Bone marrow (tissue), 2 donors: ENCODE results near the gene CLASRP.
"Not testable (repeated sequence)": the region's sequence is repeated elsewhere in the genome, so short reads cannot be mapped to it uniquely, and the experiment has no call there.

Source experiments
- DNase-seq, 2 donors: peaks; one replicate each; lab custom pipeline; 2025; lab: John Stamatoyannopoulos, UW

Gene CLASRP

GRCh38 chr19:45038931-45039893 is at the start of gene CLASRP:
CLASRP (plus strand) TSS chr19:45039045; CDS start chr19:45040213, 1,168 bp downstream.
- peak; percentile 80 to 81 for DNase-seq

- DNase-seq, result no peak
These were observed 48.4 kb upstream of the CLASRP start for GRCh38 chr19:44990459-44990858.

GRCh38 chr19:44990966-44991365 is 47.9 kb upstream of the CLASRP start:
- no peak for DNase-seq

GRCh38 chr19:44992336-44993163 is 46.3 kb upstream of the CLASRP start:
- no peak for DNase-seq

GRCh38 chr19:44993526-44993925 is 45.3 kb upstream of the CLASRP start:
- no peak for DNase-seq

GRCh38 chr19:44993926-44994537 is 44.8 kb upstream of the CLASRP start:
- DNase-seq, result no peak

GRCh38 chr19:44998025-44998424 is 40.8 kb upstream of the CLASRP start:
- DNase-seq, result no peak

GRCh38 chr19:44999131-44999925 is 39.5 kb upstream of the CLASRP start:
- DNase-seq, result not testable (repeated sequence)

GRCh38 chr19:45000665-45001064 is 38.2 kb upstream of the CLASRP start:
- not testable (repeated sequence) for DNase-seq

- DNase-seq, result peak; percentile 40 to 91
These were observed 37.6 kb upstream of the CLASRP start, which contains the start of gene RELB for GRCh38 chr19:45001087-45001739. RELB (plus strand) TSS chr19:45001464; CDS start chr19:45001580, 116 bp downstream.

- no peak for DNase-seq
These were observed 35.4 kb upstream of the CLASRP start for GRCh38 chr19:45003485-45003884.

- no peak for DNase-seq
These were observed 33.1 kb upstream of the CLASRP start for GRCh38 chr19:45005787-45006186.

GRCh38 chr19:45008552-45008951 is 30.3 kb upstream of the CLASRP start:
- no peak for DNase-seq

- DNase-seq, result no peak
These were observed 29.1 kb upstream of the CLASRP start for GRCh38 chr19:45009625-45010255.

GRCh38 chr19:45010306-45010705 is 28.5 kb upstream of the CLASRP start:
- DNase-seq, result no peak

- DNase-seq, result no peak
These were observed 26.9 kb upstream of the CLASRP start for GRCh38 chr19:45011959-45012358.

- peak in 1 of 2 donors; percentile 73 for DNase-seq
These were observed 22.2 kb upstream of the CLASRP start for GRCh38 chr19:45016388-45017314.

- DNase-seq, result no peak
These were observed 19.7 kb upstream of the CLASRP start for GRCh38 chr19:45019187-45019586.

- no peak for DNase-seq
These were observed 18.8 kb upstream of the CLASRP start for GRCh38 chr19:45020071-45020470.
